Trophoblast cell (in vitro differentiated cells and primary cell): ENCODE measurements around the gene SPOPL.
A peak's percentile ranks its signal among the peaks of the same experiment; 100 is the strongest.

Source experiments
- DNase-seq, 2 donors: peaks; one replicate each; pipeline ENCODE4 v3.0.0-alpha.2; 2016
- H2AFZ ChIP-seq: 2 replicates; pipeline ENCODE4 v1.6.1; 2013; ENCODE audit warnings: low read length, moderate library complexity, mild to moderate bottlenecking; ENCODE audit not compliant: insufficient read depth, poor library complexity
- H2AK5ac ChIP-seq: 2 replicates; pipeline ENCODE4 v1.6.1; 2013; ENCODE audit warnings: mild to moderate bottlenecking, low read length
- H2BK120ac ChIP-seq: 2 replicates; pipeline ENCODE4 v1.6.1; 2013; ENCODE audit warnings: low read length, mild to moderate bottlenecking, moderate library complexity; ENCODE audit not compliant: insufficient read depth, poor library complexity
- H2BK12ac ChIP-seq: 2 replicates; pipeline ENCODE4 v1.6.1; 2013; ENCODE audit warnings: mild to moderate bottlenecking, low read length, moderate library complexity
- H2BK5ac ChIP-seq: 2 replicates; pipeline ENCODE4 v1.6.1; 2013; ENCODE audit warnings: low read length, low read depth, moderate library complexity, mild to moderate bottlenecking; ENCODE audit not compliant: poor library complexity
- H3K14ac ChIP-seq: 2 replicates; pipeline ENCODE4 v1.6.1; 2013; ENCODE audit warnings: mild to moderate bottlenecking, low read length
- H3K18ac ChIP-seq: 2 replicates; pipeline ENCODE4 v1.6.1; 2013; ENCODE audit warnings: mild to moderate bottlenecking, low read length
- H3K23ac ChIP-seq: 2 replicates; pipeline ENCODE4 v1.6.1; 2013; ENCODE audit warnings: low read length
- H3K27ac ChIP-seq: 2 replicates; pipeline ENCODE4 v1.5.1; 2013; ENCODE audit warnings: low read depth, mild to moderate bottlenecking, inconsistent platforms, low read length, moderate library complexity
- H3K27me3 ChIP-seq: 2 replicates; pipeline ENCODE4 v1.6.1; 2013; ENCODE audit warnings: inconsistent platforms, mild to moderate bottlenecking, low read length, moderate library complexity; ENCODE audit not compliant: insufficient read depth
- H3K36me3 ChIP-seq, 2 experiments: 1 replicate in 1 of 2; 2 replicates in 1 of 2; pipeline ENCODE4 v1.6.1; 2013; ENCODE audit warnings: low read length in 2 of 2, mild to moderate bottlenecking in 2 of 2, moderate library complexity in 1 of 2; ENCODE audit not compliant: insufficient read depth in 2 of 2, control insufficient read depth in 1 of 2
- H3K4ac ChIP-seq: 2 replicates; pipeline ENCODE4 v1.6.1; 2013; ENCODE audit warnings: low read depth, mild to moderate bottlenecking, low read length, moderate library complexity
- H3K4me1 ChIP-seq, 2 experiments: 1 replicate in 1 of 2; 2 replicates in 1 of 2; pipeline ENCODE4 v1.6.1; 2013; ENCODE audit warnings: low read length in 2 of 2, mild to moderate bottlenecking in 2 of 2, moderate library complexity in 1 of 2; ENCODE audit not compliant: insufficient read depth in 2 of 2, control insufficient read depth in 1 of 2
- H3K4me2 ChIP-seq: 2 replicates; pipeline ENCODE4 v1.6.1; 2013; ENCODE audit warnings: inconsistent platforms, mild to moderate bottlenecking, low read length, moderate library complexity
- H3K4me3 ChIP-seq: 2 replicates; pipeline ENCODE4 v1.5.1; 2013; ENCODE audit warnings: mild to moderate bottlenecking, low read depth, low read length, inconsistent platforms
- H3K79me1 ChIP-seq: one replicate; pipeline ENCODE4 v1.6.1; 2013; ENCODE audit warnings: low read length
- H3K79me2 ChIP-seq: 2 replicates; pipeline ENCODE4 v1.6.1; 2013; ENCODE audit warnings: low read length, mild to moderate bottlenecking; ENCODE audit not compliant: control insufficient read depth, insufficient read depth, poor library complexity
- H3K9ac ChIP-seq: 2 replicates; pipeline ENCODE4 v1.6.1; 2013; ENCODE audit warnings: mild to moderate bottlenecking, low read length
- H3K9me3 ChIP-seq: 2 replicates; pipeline ENCODE4 v1.6.1; 2013; ENCODE audit warnings: low read depth, mild to moderate bottlenecking, control low read depth, inconsistent platforms, low read length; ENCODE audit not compliant: insufficient read depth
- H4K12ac ChIP-seq: 2 replicates; pipeline ENCODE4 v1.6.1; 2013; ENCODE audit warnings: low read depth, mild to moderate bottlenecking, low read length, moderate library complexity
- H4K8ac ChIP-seq: 2 replicates; pipeline ENCODE4 v1.6.1; 2013; ENCODE audit warnings: low read depth, mild to moderate bottlenecking, low read length, moderate library complexity
- H4K91ac ChIP-seq: one replicate; pipeline ENCODE4 v1.6.1; 2013; ENCODE audit warnings: low read depth, mild to moderate bottlenecking, low read length, moderate library complexity
- WGBS: extraction: QIAGEN DNeasy Blood & Tissue Kit; methylation state at CpG from one replicate; pipeline ENCODE4 v1.1.7; 2013; ENCODE audit warnings: missing lambda C conversion rate; ENCODE audit not compliant: insufficient read length, insufficient coverage; ENCODE audit errors: extremely low coverage; 5-methylcytosine and 5-hydroxymethylcytosine counted together

The SPOPL gene

DNA sequence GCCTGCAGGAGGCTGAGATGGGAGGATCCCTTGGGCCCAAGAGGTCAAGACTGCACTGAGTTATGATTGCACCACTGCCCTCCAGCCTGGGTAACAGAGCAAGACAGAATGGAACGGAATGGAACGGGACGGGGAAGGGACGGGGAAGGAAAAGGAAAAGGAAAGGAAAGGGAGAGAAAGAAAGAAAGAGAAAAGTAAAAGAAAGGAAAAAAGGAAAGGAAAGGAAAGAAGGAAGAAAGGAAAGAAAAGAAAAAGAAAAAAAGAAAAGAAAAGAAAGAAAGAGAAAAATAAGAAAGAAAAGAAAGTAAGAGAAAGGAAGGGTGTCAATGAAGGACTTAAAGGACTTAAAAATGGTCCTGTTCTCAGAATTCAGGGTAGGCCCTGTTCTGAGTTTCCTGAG is 4.3 kb upstream of the SPOPL start:
- Histone ChIP-seq H3K4ac (no peak overlapping the region), H3K36me3 (peaks cover 0 to 2% of the 10 kb centered on the region in 2 experiments), H4K12ac (no peak overlapping the region), H3K4me2 (no peak overlapping the region), H4K8ac (no peak overlapping the region), H2BK5ac (no peak overlapping the region), H3K79me1 (peaks cover 33% of the 10 kb centered on the region), H3K23ac (no peak overlapping the region), H3K14ac (no peak overlapping the region), H3K79me2 (peaks cover 9% of the 10 kb centered on the region), H2BK120ac (no peak overlapping the region), H2BK12ac (no peak overlapping the region), H3K9me3 (no peaks in the 10 kb centered on the region), H2AK5ac (no peak overlapping the region), H3K4me1 (peaks cover 20 to 28% of the 10 kb centered on the region in 2 experiments), H4K91ac (no peak overlapping the region), H3K27me3 (no peaks in the 10 kb centered on the region), H3K9ac (no peak overlapping the region), H3K27ac (no peak overlapping the region), H3K4me3 (no peak overlapping the region), H3K18ac (no peak overlapping the region), H2AFZ (no peak overlapping the region)
- WGBS: 100% methylated on average over 4 of the region's 4 CpGs
- no peak for DNase-seq

- no peak overlapping the region for H3K27ac ChIP-seq
- no peak for DNase-seq
- no peak overlapping the region for H2AK5ac ChIP-seq
- no peak overlapping the region for H2AFZ ChIP-seq
- H3K9ac ChIP-seq: no peak overlapping the region
- no peak overlapping the region for H3K4me2 ChIP-seq
- H2BK120ac ChIP-seq: no peak overlapping the region
- H3K36me3 ChIP-seq: peaks cover 0 to 2% of the 10 kb centered on the region in 2 experiments
- H3K9me3 ChIP-seq: no peaks in the 10 kb centered on the region
- no peak overlapping the region for H3K18ac ChIP-seq
- peaks cover 30% of the 10 kb centered on the region for H3K79me1 ChIP-seq
- H3K4me1 ChIP-seq: peaks cover 13 to 20% of the 10 kb centered on the region in 2 experiments
- no peak overlapping the region for H3K4ac ChIP-seq
- H3K4me3 ChIP-seq: no peak overlapping the region
- H4K8ac ChIP-seq: no peak overlapping the region
- H4K12ac ChIP-seq: no peak overlapping the region
- H3K23ac ChIP-seq: no peak overlapping the region
- no peaks in the 10 kb centered on the region for H3K27me3 ChIP-seq
- H2BK12ac ChIP-seq: no peak overlapping the region
- no peak overlapping the region for H2BK5ac ChIP-seq
- peaks cover 11% of the 10 kb centered on the region for H3K79me2 ChIP-seq
- no CpG with 5 or more reads among the region's 4 CpGs for WGBS
- H3K14ac ChIP-seq: no peak overlapping the region
- H4K91ac ChIP-seq: no peak overlapping the region
Measured at GRCh38 chr2:138499684-138500083, 1.9 kb upstream of the SPOPL start.

GRCh38 chr2:138500592-138501424 is 762 bp upstream of the SPOPL start:
- H4K8ac ChIP-seq: peak overlapping the region; percentile 89
- H4K91ac ChIP-seq: peak overlapping the region; percentile 67
- peak overlapping the region; percentile 71 for H3K4ac ChIP-seq
- peak overlapping the region; percentile 54 for H2BK120ac ChIP-seq
- H3K79me1 ChIP-seq: peaks cover 21% of the 10 kb centered on the region
- H3K4me1 ChIP-seq: peaks cover 4 to 11% of the 10 kb centered on the region in 2 experiments
- peaks cover 15% of the 10 kb centered on the region for H3K79me2 ChIP-seq
- H3K23ac ChIP-seq: no peak overlapping the region
- H3K36me3 ChIP-seq: peaks cover 0 to 2% of the 10 kb centered on the region in 2 experiments
- H2BK5ac ChIP-seq: peak overlapping the region; percentile 81
- peak overlapping the region; percentile 65 for H3K14ac ChIP-seq
- H3K18ac ChIP-seq: peak overlapping the region; percentile 62
- H3K4me2 ChIP-seq: peak overlapping the region; percentile 95
- H3K27me3 ChIP-seq: no peaks in the 10 kb centered on the region
- H2AK5ac ChIP-seq: peak overlapping the region; percentile 41
- H2AFZ ChIP-seq: peak overlapping the region; percentile 47
- WGBS: no CpG with 5 or more reads among the region's 20 CpGs
- H4K12ac ChIP-seq: peak overlapping the region; percentile 84
- H3K9ac ChIP-seq: peak overlapping the region; percentile 97
- DNase-seq: no peak
- H3K9me3 ChIP-seq: no peaks in the 10 kb centered on the region
- H2BK12ac ChIP-seq: peak overlapping the region; percentile 38
- peak overlapping the region; percentile 73 for H3K4me3 ChIP-seq
- peak overlapping the region; percentile 98 for H3K27ac ChIP-seq

DNA sequence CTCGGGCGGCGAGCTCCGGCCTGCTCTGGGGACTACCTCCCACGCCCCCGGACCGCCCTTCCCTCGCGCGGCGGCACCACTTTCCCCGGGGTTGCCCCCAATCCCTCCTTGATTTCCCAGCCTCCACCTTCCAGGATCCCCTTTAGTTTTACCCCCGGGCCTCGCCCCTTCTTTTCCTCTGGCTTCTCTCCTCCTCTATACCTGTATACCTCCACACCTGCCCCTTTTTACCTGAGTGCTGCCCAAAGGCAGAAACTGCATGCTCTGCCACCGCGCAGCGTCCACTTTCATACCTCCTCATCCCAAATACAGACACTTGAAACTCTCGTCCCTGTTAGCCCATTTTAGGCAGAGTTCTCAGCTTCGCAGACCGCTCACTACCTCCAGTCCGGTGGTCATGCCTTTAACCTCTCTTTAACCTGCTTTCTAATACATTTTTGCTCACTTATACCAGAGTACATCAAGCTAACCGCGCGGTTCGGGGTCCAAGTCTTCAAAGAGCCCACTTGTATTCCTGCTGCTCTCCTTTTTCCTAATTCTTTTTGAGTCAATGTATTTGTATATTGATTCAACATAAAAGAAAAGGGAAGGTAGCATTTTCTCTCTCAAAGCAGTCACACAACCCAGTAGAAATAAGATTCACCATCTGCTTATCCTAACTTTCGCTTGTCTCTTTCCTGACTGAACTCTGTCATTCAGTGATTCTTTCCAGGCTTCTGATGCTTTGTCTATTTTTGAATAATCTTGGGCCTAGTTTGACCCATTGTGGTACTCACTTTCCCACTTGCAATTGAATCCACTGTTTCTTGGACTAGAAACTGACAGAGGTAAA is 901 bp downstream of the SPOPL start:
- H4K8ac ChIP-seq: peak overlapping the region; percentile 91

More for the DNA sequence above, 901 bp downstream of the SPOPL start:
- Histone ChIP-seq H3K14ac (peak overlapping the region; percentile 88), H3K18ac (peak overlapping the region; percentile 82), H3K27me3 (no peaks in the 10 kb centered on the region), H3K4me1 (peaks cover 4% of the 10 kb centered on the region in 2 experiments), H3K9ac (peak overlapping the region; percentile 86), H3K79me2 (peaks cover 18% of the 10 kb centered on the region), H3K27ac (peak overlapping the region; percentile 96), H3K4ac (peak overlapping the region; percentile 82), H3K4me3 (peak overlapping the region; percentile 92), H3K9me3 (no peaks in the 10 kb centered on the region), H3K4me2 (peak overlapping the region; percentile 63), H4K12ac (peak overlapping the region; percentile 92), H4K91ac (peak overlapping the region; percentile 85), H3K23ac (no peak overlapping the region), H3K36me3 (no peaks in the 10 kb centered on the region), H2AK5ac (peak overlapping the region; percentile 57), H2BK5ac (peak overlapping the region; percentile 90), H2BK120ac (peak overlapping the region; percentile 65), H2AFZ (peak overlapping the region; percentile 32), H2BK12ac (peak overlapping the region; percentile 19), H3K79me1 (peaks cover 18% of the 10 kb centered on the region)
- DNase-seq: peak in 1 of 2 donors; percentile 52
- WGBS: no CpG with 5 or more reads among the region's 26 CpGs
